Osteocyte (in vitro differentiated cells): Measurements from ENCODE around the gene MYH9. TPM values are rescaled to one million over a fixed set of nuclear protein-coding genes. Genes with fewer than 3 reads are reported as not detected.
A peak's percentile ranks its signal among the peaks of the same experiment; 100 is the strongest.

Experiments
- DNase-seq: peaks from one replicate; pipeline ENCODE4 v3.0.0; 2021; ENCODE audit warnings: mixed read lengths; ENCODE audit not compliant: unreplicated experiment; ENCODE audit errors: extremely low spot score
- H3K27ac Mint-ChIP-seq: one replicate; pipeline ENCODE4 v1.8.0; 2021; ENCODE audit warnings: mild to moderate bottlenecking, mixed read lengths; ENCODE audit not compliant: unreplicated experiment
- H3K27me3 Mint-ChIP-seq: one replicate; pipeline ENCODE4 v1.8.0; 2021; ENCODE audit warnings: mixed read lengths; ENCODE audit not compliant: unreplicated experiment
- H3K36me3 Mint-ChIP-seq: one replicate; pipeline ENCODE4 v1.8.0; 2021; ENCODE audit warnings: mixed read lengths; ENCODE audit not compliant: unreplicated experiment
- H3K4me1 Mint-ChIP-seq: one replicate; pipeline ENCODE4 v1.8.0; 2021; ENCODE audit warnings: mixed read lengths; ENCODE audit not compliant: unreplicated experiment
- H3K4me3 Mint-ChIP-seq: one replicate; pipeline ENCODE4 v1.8.0; 2021; ENCODE audit warnings: mild to moderate bottlenecking, moderate library complexity, mixed read lengths; ENCODE audit not compliant: unreplicated experiment
- H3K9me3 Mint-ChIP-seq: one replicate; pipeline ENCODE4 v1.8.0; 2021; ENCODE audit warnings: mixed read lengths; ENCODE audit not compliant: unreplicated experiment
- CTCF ChIP-seq: fragments of 200-600 bp; sonication (generic); IDR thresholded peaks from 2 replicates; pipeline ENCODE4 v1.5.0; 2021; ENCODE audit warnings: antibody characterized with exemption, mild to moderate bottlenecking, moderate library complexity
- total RNA-seq: library from RNA; stranded (reverse); gene quantifications from 2 replicates; pipeline ENCODE4 v1.2.1, GENCODE V29; 2021

The MYH9 gene
- total RNA-seq, 1 donor from 2014 or later: 938 TPM

DNA sequence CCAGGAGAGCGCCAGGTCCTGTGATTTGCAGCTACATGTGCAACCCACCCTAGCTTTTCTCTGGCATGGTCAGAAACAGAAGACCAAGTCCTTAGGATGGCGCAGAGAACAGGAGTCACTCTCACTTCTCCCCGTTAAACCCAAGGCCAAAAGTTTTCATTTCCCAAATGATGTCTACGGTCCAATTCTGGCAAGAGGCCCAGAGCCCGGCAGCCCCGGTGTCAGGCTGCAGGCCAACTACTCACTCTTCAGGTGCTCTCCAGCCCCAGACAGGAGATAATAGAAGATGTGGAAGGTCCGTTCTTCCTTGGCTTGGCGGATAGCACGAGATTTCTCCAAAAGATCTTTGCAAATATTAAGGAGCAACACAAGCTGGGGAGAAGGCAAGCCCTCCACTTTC lies 67.2 kb downstream of the MYH9 start:
- no peaks in the 10 kb centered on the region for H3K27me3 Mint-ChIP-seq
- no peak for DNase-seq
- TF ChIP-seq CTCF: no peak
- H3K9me3 Mint-ChIP-seq: no peaks in the 10 kb centered on the region
- H3K4me3 Mint-ChIP-seq: no peak overlapping the region
- H3K4me1 Mint-ChIP-seq: peaks cover 33% of the 10 kb centered on the region
- peaks cover 52% of the 10 kb centered on the region for H3K36me3 Mint-ChIP-seq
- peak overlapping the region; percentile 75 for H3K27ac Mint-ChIP-seq

GRCh38 chr22:36319595-36320497 lies 67.9 kb downstream of the MYH9 start:
- H3K4me3 Mint-ChIP-seq: no peak overlapping the region
- H3K27me3 Mint-ChIP-seq: no peaks in the 10 kb centered on the region
- peaks cover 30% of the 10 kb centered on the region for H3K4me1 Mint-ChIP-seq
- TF ChIP-seq CTCF: no peak
- peaks cover 55% of the 10 kb centered on the region for H3K36me3 Mint-ChIP-seq
- no peak for DNase-seq
- no peaks in the 10 kb centered on the region for H3K9me3 Mint-ChIP-seq
- H3K27ac Mint-ChIP-seq: peak overlapping the region; percentile 75

- no peaks in the 10 kb centered on the region for H3K27me3 Mint-ChIP-seq
- H3K36me3 Mint-ChIP-seq: peaks cover 62% of the 10 kb centered on the region
- H3K4me3 Mint-ChIP-seq: no peak overlapping the region
- DNase-seq: no peak
- no peak for TF ChIP-seq CTCF
- H3K4me1 Mint-ChIP-seq: peaks cover 16% of the 10 kb centered on the region
- no peaks in the 10 kb centered on the region for H3K9me3 Mint-ChIP-seq
- peak overlapping the region; percentile 68 for H3K27ac Mint-ChIP-seq
Measured at GRCh38 chr22:36318442-36318841, 69.3 kb downstream of the MYH9 start.

- H3K36me3 Mint-ChIP-seq: peaks cover 56% of the 10 kb centered on the region
Measured at GRCh38 chr22:36317658-36318271, 70.0 kb downstream of the MYH9 start.

More at GRCh38 chr22:36317658-36318271, 70.0 kb downstream of the MYH9 start:
- Mint-ChIP-seq H3K27ac (peak overlapping the region; percentile 68), H3K27me3 (no peaks in the 10 kb centered on the region), H3K4me1 (peaks cover 9% of the 10 kb centered on the region), H3K4me3 (no peak overlapping the region), H3K9me3 (no peaks in the 10 kb centered on the region)
- no peak for DNase-seq
- no peak for TF ChIP-seq CTCF
